NCI-H524 (cell line): ENCODE measurements around the gene PIPOX.
A peak's percentile ranks its signal among the peaks of the same experiment; 100 is the strongest.

Experiments
- DNase-seq, 2 experiments: peaks; one replicate each; lab custom pipeline; 2025; lab: John Stamatoyannopoulos, UW

The PIPOX gene

DNA sequence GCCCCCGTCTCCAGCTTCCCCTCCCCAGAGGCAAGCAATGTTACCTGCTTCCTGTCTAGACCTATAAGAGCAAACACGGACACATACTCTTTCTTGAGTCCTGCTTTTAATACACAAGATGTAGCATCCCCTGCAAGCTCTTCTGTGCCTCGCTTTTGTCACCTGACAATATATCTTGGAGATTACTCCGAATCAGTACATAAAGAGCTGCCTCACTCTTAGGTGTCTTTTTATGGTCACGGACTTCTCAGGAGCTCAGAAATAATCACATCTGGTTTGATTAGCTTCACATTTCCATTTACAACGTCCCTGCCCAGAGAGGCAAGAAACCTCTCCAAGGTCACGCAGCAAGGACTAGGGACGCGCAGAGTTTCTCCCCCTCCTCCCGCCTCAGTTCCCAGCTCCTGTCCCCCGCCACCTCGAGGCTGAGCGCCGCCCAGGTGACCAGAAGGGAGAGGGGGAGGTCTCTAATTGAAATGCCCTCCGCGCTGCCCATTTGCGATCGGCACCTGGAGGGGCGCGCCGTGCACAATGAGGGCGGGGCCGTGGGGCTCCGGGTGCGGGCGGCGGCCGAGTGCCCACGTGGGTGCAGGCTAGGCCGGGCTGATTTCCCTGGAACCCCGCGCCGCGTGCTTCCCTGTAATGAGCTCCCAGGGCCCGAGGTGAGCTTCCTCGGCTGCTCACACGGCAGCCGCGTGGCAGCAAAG lies 23.3 kb upstream of the PIPOX start:
- DNase-seq: no peak

DNA sequence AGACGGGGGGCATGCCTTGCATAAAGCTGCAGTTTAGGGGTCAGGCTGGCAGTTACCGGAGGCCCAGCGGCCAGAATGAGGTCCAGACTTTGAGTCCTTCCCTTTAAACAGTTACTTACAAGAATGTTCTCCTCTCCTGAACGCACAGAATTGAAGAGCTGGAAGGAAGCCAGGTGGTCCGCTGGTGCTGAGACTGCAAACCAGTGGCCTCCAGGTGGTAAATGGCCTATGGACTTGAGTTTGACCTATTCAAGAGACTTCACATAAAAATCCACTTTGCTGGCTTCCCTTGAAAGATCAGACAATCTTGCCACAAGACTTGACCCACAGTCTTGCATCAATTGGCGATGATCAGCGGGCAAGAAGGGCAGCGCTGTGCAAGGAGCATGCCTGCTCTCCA lies 22.4 kb upstream of the PIPOX start:
- DNase-seq: no peak

DNA sequence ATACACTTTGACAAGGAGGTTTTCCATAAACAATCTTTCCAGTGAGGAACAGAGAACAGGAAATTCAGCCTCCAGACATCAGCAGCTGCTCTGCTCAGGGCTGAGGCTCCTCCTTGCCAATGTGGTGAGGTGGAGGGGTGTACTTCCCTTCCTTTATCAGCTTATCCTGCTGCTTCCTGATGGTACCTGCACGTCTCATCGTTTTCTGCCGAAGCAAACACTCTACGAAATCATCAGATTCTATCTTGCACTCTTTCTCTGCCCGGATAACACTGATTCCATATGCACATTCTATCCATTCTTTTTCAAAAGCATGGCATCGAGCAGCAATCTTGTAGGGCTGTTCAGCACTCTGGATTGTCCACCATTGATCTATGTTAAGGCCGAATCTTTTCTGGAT lies 21.7 kb upstream of the PIPOX start:
- no peak for DNase-seq

DNA sequence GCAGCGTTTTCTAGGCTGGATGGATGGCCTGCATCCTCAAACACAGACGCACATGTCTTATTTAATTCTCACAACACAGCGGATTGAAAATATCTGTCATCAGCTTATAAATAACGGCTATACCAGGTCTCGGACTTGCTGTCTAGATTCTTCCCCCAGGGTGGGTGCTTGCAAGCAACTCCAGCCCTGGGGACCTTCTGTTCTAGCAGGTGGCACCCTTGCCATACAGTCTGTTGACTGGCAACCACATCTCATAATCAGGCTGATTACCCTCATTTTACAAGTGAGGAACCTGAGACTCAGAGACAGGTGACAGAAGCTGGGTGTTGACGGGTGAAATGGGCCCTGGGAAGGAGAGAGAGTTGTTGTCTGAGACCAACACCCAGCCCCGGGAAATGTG lies 20.9 kb upstream of the PIPOX start:
- DNase-seq: peak; percentile 71 to 95

DNA sequence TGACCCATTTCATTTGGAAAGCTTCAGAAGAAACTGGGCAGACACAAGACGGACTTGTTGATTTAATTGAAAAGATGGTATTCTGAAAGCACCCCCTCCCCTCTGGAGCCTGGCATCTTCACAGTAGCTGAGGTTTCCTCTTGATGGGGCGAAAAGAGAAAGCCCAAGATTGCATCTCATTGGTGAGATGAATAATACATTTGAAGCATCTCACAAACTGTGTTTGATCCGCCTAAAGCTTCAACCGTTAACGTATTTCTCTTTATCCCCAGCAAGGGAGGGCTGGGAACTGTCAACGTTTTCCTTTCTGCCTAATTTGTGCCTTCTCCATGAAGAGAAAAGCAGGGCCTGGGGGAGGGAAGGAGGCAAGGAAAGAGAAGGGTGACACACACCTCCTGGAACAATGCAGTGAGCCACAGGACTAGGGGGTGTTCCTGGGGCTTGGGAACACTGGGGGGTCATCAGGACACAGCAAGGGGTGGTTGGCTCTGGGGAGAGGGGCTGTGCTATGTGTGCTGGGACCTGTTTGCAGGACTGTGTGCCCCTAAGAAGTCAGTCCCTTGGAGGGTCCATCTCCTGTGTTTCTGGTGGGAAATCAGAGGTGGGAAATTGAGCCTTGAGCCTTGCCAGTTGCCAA lies 18.5 kb upstream of the PIPOX start:
- no peak for DNase-seq

DNA sequence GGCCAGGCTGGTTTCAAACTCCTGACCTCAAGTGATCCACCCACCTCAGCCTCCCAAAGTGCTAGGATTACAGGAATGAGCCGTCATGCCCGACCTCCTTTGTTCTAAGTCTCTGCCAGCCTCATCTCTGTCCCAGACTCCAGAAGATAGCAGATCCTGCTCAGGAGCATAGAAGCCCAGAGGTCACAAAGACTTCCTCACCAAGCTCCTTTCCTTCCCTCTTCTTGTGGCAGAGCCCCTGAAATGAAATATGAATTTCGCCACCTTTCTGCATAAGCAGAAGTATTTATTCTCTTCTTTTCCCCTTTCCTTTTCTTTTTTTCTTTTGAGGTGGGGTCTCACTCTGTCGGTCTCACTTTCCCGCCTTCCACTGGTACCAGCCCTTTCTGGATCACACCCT lies 11.5 kb upstream of the PIPOX start:
- no peak for DNase-seq

DNA sequence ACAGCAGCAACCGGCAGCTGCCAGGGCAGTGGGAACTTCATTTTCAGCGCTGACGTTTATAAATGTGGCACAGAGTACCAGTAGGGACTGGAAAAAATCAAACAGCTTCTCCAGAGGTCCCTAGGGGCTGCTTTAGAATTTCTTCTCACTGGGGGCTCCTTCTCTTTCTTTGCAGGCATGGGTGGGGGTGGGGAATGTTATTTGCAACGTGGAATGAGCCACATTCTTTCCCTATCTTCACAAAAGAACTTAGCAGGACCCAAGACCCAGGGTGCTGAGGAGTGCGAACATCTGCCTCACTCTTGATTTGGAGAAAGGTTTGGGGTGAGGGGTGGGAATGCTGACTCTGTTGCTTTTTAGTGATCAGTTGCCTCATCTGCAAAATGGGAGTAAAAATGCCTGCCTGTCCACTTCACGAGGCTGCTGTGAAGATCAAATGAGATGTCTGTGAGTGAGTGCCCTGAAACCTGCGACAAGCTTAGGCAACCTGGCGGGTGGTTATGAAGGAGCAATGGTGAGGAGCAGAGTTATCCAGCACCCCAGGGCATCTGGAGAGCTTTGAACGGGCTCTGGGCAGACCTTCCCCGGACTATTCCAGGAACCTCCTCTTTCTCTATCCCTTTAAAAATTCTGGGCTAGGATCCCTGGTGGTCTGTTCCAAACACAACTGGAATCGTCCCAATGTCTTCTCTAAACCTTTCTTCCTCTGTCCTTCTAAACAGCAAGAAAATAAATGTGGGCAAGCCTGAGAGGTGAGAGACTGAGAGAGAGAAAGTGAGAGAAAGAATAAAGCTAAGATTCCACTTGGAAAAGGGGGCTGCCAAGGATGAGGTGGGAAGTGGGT lies 10.7 kb upstream of the PIPOX start:
- DNase-seq: no peak

DNA sequence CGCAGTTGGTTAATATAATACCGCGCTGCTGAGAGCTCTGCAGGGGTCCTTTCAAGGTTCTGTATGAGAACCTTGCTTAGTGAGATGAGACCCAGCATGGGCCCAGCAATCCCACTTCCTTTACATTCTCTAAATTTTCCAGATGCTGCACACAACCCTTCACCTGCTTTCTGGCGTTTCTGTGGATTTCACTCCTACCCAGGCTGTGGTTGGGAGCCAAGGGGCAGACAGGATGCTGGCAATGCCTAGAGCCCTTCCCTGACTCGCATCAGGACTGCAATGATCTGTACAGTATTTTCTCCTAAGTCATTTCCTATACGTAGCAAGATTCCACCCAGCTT lies 10.1 kb upstream of the PIPOX start:
- no peak for DNase-seq

DNA sequence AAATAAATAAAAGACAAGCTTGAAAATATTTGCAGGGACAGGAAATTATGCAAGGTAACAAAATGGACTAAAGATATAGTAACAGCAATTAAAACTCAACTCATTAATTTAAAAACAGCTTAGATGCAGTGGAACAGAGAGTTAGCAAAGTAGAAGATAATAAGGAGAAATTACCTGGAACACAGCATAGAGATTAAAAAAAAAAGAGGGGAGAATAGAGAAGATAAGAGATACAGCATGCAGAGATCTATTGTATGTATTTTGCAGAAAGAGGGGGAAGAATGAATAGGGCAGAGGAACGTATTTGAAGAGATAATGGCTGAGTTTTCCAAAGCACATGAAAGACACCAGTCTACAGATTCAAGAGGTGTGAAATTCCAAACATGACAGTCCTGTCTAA lies 8.4 kb upstream of the PIPOX start:
- no peak for DNase-seq

DNA sequence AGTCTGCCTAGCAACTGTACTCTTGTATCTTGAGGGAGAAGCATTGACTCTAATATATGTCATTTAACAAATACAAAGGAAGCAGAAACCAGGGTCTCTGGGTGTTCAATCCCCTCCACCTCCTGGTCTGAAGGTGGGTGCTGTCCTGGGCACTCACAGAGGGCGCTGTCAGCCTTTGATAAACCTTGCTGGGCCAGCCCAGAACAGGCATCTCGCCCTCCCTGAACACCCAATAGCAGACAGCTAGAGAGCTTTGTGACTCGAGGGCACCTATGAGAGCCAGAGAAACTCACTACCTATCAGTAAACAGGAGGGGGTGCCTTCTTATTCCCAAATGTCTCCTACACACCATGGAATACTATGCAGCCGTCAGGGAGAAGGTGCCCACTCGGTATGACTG lies 6.4 kb upstream of the PIPOX start:
- DNase-seq: no peak

DNA sequence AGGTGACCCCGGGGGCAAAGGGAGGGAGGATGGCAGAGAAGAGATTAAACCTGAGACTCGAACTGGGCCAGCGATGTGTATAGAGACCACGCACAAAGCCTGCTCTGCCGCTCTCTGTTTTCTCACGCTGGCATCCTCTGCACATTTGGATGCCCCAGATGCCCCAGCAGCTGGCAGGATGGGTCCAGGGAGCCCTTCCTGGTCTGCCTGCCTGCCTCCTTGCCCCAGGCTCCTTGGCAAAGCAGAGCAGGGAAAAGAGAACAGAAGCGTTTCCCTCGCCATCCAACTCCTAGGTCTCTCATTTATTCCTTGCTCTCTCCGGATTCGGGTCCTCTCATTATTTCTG lies 5.2 kb upstream of the PIPOX start:
- peak in 1 of 2 experiments; percentile 31 for DNase-seq

DNA sequence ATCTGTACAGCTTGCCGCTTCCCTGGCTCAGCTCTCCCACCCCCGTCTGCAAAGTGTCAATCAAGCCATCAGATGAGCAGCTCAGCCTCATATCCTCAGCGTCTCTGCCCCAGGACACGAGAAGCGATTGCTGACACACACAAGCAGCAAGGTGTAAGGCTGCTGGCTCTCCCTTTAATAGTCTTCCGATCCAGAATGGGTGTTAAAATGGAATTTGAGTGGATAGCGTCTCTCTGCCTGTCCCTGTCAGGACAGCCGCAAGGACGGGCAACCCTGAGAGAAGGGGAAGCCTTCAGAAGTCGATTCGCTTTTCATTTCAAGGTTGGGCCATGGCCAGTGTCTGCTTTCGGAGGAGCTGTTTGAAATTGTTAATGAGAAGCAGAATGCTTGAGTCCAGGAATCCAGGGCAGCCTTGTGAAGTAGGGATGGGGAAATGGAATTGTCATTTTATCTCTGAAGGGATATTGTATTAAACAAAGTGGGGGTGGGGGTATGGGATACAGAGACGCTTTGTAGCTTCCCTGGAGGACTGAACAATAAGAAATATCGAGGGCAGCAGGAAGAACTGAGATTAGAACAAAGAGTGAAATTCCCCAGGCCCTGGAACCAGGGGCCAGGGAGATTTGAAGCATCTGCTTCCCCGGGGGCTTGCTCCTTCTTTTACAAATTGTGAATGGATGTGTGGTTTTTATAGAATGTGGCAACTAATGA lies 4.7 kb upstream of the PIPOX start:
- DNase-seq: no peak

DNA sequence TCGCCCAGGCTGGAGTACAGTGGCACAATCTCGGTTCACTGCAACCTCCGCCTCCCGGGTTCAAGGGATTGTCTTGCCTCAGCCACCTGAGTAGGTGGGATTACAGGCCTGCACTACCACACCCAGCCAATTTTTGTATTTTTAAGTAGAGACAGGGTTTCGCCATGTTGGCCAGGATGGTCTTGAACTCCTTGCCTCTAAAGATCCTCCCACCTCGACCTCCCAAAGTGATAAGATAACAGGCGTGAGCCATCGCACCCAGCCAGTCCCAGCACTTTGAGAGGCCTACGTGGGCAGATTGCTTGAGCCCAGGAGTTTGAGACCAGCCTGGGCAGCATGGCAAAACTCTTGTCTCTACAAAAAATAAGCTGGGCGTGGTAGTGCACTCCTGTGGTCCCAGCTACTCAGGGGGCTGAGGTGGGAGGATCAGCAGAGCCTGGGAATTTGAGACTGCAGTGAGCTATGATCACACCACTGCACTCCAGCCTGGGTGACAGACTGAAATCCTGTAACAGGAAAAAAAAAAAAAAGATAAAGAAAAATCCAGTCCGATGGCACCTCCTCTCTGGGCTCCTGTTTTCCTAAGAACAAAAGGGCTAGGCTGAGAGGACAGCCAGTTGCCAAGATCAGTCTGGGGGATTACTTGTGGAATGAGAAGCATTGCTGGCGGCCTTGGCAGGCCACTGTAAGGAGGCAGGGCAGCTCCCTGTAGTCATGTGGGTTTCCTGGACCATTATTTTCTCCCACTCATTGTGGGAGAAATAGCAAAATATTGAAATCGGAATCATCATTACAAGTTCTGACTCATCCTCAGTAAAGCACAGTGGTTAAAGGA lies 3.0 kb upstream of the PIPOX start:
- DNase-seq: peak in 1 of 2 experiments; percentile 38

DNA sequence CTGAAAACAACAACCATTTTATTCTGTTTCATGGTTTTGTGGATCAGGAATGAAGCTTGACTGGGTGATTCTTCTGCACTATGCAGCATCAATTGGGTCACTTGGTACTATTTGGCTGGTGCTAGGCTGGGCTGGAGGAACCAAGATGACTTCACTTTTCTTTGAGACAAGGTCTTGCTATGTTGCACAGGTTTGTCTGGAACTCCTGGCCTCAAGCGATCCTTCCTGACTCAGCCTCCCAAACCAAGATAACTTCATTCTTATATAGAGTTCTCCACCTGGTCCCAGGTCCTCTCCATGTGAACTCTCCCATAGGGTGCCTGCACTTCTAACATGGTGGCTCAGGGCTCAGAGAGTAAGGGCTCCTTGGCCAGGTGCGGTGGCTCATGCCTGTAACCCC lies 1.9 kb upstream of the PIPOX start:
- DNase-seq: no peak

DNA sequence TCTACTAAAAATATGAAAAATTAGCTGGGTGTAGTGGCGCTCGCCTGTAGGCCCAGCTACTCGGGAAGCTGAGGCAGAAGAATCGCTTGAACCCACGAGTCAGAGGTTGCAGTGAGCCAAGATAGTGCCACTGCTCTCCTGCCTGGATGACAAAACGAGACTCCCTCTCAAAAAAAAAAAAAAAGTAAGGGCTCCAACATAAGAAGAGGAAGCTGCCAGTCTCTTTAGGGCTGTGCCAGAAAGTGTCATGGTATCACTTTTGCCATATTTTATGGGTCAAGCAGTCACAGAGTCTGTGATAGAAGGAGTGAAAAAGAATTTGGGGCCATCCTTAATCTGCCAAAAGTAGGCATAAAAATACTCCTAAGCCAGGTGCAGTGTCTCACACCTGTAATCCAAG lies 1.4 kb upstream of the PIPOX start:
- DNase-seq: no peak

DNA sequence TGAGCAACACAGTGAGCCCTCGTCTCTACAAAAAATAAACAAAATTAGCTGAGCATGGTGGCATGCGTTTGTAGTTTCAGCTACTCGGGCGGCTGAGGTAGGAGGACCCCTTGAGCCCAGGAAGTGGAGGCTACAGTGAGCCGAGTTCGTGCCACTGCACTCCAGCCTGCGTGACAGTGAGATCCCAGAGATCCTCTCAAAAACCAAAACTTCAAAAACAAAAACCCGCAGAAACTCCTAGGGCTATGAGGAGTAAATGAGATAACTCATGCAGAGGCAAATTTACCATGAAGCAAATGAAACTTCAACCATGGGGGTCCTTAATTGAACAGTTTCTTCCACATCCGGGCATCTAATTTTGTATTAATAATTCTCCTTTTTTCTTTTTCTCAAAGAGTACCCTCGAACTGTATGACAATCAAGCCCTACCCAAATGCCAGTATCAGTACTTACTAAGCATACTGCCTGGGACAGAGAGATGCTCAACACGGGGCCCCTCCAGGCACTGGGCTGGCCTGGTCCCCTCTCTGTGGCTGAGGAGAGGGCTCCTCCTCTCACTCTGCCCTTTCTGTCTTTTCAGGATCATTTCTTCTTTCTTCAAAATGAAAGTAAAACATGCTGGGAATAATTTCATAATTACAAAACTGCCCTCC lies 789 bp upstream of the PIPOX start:
- DNase-seq: no peak

DNA sequence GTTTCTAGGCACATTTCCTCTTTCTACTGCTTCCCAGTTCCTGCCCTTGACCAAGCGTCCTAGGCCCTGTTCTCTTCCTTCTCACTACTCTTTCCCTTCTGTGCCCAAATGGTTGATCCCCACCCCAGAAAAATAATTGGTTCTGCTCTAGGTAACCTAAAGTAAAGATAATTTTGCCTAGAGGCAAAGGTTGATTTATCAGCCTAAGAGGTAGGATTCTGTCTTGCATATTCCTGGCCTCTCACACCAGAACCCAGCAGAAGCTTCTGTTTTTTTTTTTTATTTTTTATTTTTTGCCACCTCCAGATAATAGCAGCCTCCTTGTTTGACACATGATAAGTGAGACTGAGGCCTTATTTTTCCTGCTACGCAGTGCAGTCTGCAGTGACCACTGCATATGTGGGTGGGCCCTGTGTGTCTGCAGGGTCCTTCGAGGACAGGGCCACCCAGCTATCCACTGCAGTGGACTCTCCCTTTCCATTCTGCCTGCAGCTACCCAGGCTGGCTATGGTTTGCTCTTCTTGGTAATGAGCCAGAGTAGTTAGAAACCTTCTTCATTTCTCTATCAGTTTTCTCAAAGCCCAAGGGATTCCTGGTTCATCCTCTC lies 701 bp downstream of the PIPOX start:
- DNase-seq: no peak

DNA sequence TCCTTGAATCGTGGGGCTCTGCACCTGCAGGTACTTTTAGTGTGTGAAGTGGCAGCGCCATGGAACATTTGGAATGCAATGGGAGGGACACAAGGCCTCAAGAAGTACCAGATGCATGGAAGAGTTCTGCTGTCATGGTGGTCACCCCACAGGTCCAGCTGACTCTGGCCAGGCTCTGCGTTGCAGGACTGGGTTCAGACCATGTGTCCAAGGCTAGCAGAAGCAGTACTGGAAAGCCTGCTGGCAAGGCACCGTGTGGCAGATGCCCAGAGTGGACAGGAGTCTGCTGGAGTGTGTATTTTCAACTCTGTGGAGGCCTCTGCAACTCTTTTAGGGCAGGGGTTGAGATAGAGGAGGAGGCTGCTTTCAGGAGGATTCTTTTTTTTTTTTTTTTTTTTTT lies 2.1 kb downstream of the PIPOX start:
- DNase-seq: no peak

DNA sequence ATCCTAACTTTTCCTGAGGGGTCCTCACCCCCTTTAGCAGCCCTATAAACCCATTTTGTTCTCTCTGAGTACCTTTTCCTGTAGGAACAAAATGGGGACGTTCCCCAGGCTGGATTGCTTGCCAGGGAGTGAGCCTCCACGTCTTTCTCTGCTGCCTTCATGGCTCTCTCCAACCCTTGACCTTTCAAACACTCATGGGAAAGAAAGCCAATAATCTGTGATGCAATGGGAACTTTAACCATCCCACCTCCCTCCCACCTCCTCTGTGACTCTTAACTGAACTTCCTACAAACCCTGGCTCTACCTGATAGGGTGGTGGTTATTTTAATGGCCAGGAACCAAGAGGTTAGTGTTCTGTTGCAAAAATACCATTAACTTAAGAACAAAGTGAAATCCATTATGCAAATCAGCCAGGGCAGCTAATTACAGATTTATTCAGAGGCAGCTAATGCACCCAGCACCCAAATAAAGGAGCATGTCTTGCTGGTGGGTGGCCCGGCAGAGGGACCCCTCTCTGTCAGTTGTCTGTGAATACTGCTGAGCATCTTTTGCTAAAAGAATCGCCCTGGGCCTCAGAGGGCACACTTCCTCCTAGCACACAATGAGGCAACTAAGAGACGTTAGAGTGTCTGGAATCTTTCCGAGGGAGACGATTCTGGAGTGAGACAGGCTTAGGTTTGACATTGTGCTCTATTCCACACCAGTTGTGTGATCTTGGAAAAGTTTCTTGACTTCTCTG lies 3.0 kb downstream of the PIPOX start:
- no peak for DNase-seq

DNA sequence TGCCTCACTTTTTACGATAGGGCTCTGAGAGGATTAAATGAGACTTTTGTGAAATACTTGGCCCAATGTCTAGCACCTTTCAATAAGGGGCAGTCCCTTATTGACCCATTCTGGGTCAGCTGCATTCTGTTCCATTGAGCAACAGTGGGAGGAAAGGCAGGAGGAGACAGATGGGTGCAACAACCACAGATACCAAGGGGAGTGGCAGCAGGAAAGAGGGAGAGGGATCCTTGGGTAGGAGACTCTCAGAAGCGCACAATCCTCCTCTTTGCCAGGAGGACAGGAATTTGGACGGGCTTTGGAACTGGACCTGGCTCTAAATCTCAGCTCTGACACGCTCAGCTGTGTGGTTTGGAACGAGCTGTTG lies 3.5 kb downstream of the PIPOX start:
- DNase-seq: no peak
